DND-41 (cell line): ENCODE data around the gene GRK3.

ENCODE experiments used
- ATAC-seq: fragments of 200-7000 bp; cut with Tn5 transposase; 3 replicates; pipeline ENCODE4 v1.9.1; 2021; ENCODE audit warnings: low read depth; ENCODE audit not compliant: insufficient read depth
- DNase-seq: peaks from one replicate; pipeline ENCODE4 v3.0.0-alpha.2; 2020
- H2AFZ ChIP-seq: 2 replicates; pipeline ENCODE4 v1.6.0; 2012; ENCODE audit warnings: low read depth, low read length
- H3K27ac ChIP-seq: 2 replicates; pipeline ENCODE4 v1.5.1; 2012; ENCODE audit warnings: low read length, inconsistent platforms
- H3K27me3 ChIP-seq: fragments of 200-600 bp; sonication (generic); 2 replicates; pipeline ENCODE4 v1.6.0; 2012; ENCODE audit warnings: low read length, mild to moderate bottlenecking, inconsistent platforms; ENCODE audit not compliant: insufficient read depth, poor library complexity
- H3K36me3 ChIP-seq: 2 replicates; pipeline ENCODE4 v1.5.1; 2012; ENCODE audit warnings: low read length, inconsistent platforms; ENCODE audit not compliant: insufficient read depth
- H3K4me1 ChIP-seq: 2 replicates; pipeline ENCODE4 v1.5.1; 2012; ENCODE audit warnings: mild to moderate bottlenecking, low read length; ENCODE audit not compliant: insufficient read depth
- H3K4me2 ChIP-seq: 2 replicates; pipeline ENCODE4 v1.6.0; 2012; ENCODE audit warnings: mild to moderate bottlenecking, moderate library complexity, low read length, inconsistent platforms; ENCODE audit not compliant: insufficient read depth
- H3K4me3 ChIP-seq, 2 experiments: fragments of 200-600 bp in 1 of 2; shearing (Covaris generic) in 1 of 2; 2 replicates each; pipeline ENCODE4 v1.5.1; 2012 to 2016; ENCODE audit warnings: inconsistent platforms in 2 of 2, low read length in 2 of 2, mild to moderate bottlenecking in 2 of 2, low read depth in 1 of 2, moderate library complexity in 1 of 2
- H3K79me2 ChIP-seq: 2 replicates; pipeline ENCODE4 v1.6.0; 2012; ENCODE audit warnings: low read length, inconsistent platforms; ENCODE audit not compliant: insufficient read depth
- H3K9ac ChIP-seq: 2 replicates; pipeline ENCODE4 v1.6.0; 2012; ENCODE audit warnings: low read depth, mild to moderate bottlenecking, inconsistent platforms, low read length, moderate library complexity
- H3K9me3 ChIP-seq: 2 replicates; pipeline ENCODE4 v1.5.1; 2012; ENCODE audit warnings: low read length, moderate library complexity, mild to moderate bottlenecking, inconsistent platforms; ENCODE audit not compliant: insufficient read depth, severe bottlenecking
- H4K20me1 ChIP-seq: 2 replicates; pipeline ENCODE4 v1.6.0; 2012; ENCODE audit warnings: low read length; ENCODE audit not compliant: insufficient read depth
- EZH2 ChIP-seq: IDR thresholded peaks from 3 replicates; pipeline ENCODE4 v1.6.1; 2012; ENCODE audit warnings: borderline replicate concordance, low read depth, mild to moderate bottlenecking, moderate library complexity, low read length, inconsistent platforms; ENCODE audit not compliant: severe bottlenecking
- TF ChIP-seq, protein P1 (sequence below): IDR thresholded peaks from 2 replicates; pipeline ENCODE4 v1.5.1; 2012; ENCODE audit warnings: borderline replicate concordance, low read length, moderate library complexity, mild to moderate bottlenecking; ENCODE audit not compliant: poor library complexity, severe bottlenecking; ENCODE audit errors: extremely low read depth

GRK3 gene

DNA sequence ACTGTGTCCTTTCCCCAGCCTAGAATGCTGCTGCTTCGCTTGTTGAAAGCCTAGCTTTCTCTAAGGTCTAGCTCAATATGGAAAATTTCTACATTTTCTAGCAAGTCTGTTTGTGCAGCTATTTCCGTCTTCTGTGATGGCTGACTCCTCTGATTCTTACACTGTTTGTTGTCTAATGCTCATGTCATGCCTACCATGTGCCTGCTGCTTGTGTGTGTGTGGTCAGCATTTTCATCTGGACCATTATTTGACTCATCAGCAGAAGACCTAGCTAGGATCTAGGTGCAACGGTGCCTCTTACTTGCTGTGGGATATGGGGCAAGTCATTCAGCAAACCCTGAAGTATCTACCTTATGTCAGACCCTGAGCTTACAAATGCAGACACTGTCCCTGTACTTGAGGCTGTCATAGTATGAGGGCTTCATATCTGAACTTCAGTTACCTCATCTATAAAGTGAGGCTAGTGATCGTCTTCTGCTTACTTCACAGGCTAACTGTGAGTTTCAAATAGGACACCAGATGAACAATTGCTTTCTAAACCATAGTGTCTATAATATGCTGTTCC lies 91.0 kb downstream of the GRK3 start:
- Histone ChIP-seq H2AFZ (no peak overlapping the region), H3K27ac (no peak overlapping the region), H3K4me3 (no peak overlapping the region), H3K9ac (no peak overlapping the region), H4K20me1 (no peaks in the 10 kb centered on the region), H3K36me3 (no peaks in the 10 kb centered on the region), H3K9me3 (no peaks in the 10 kb centered on the region), H3K4me1 (no peaks in the 10 kb centered on the region), H3K79me2 (no peaks in the 10 kb centered on the region), H3K27me3 (no peaks in the 10 kb centered on the region), H3K4me2 (no peak overlapping the region)
- TF ChIP-seq, protein P1, sequence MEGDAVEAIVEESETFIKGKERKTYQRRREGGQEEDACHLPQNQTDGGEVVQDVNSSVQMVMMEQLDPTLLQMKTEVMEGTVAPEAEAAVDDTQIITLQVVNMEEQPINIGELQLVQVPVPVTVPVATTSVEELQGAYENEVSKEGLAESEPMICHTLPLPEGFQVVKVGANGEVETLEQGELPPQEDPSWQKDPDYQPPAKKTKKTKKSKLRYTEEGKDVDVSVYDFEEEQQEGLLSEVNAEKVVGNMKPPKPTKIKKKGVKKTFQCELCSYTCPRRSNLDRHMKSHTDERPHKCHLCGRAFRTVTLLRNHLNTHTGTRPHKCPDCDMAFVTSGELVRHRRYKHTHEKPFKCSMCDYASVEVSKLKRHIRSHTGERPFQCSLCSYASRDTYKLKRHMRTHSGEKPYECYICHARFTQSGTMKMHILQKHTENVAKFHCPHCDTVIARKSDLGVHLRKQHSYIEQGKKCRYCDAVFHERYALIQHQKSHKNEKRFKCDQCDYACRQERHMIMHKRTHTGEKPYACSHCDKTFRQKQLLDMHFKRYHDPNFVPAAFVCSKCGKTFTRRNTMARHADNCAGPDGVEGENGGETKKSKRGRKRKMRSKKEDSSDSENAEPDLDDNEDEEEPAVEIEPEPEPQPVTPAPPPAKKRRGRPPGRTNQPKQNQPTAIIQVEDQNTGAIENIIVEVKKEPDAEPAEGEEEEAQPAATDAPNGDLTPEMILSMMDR: no peak
- TF ChIP-seq EZH2: no peak
- no peak for ATAC-seq
- DNase-seq: no peak

DNA sequence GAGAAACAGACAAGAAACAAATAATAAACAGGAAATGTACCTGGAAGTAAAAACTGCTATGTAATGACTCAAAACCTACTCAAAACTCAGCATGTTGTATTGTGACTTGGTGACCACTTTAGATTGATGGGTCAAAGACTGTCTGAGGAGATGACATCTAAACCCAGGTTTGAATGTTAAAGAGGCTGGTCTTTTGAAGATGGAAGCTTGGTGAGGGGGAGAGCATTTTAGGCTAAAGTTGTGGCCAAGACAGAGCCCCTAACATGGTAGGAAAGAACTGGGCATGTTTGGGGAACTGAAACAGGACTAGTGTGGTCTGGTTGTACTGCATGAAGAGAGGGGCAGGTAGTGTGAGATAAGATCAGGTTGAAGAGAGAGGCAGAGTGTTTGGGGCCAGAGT lies 92.2 kb downstream of the GRK3 start:
- no peak overlapping the region for H3K4me2 ChIP-seq
- H2AFZ ChIP-seq: no peak overlapping the region

DNA sequence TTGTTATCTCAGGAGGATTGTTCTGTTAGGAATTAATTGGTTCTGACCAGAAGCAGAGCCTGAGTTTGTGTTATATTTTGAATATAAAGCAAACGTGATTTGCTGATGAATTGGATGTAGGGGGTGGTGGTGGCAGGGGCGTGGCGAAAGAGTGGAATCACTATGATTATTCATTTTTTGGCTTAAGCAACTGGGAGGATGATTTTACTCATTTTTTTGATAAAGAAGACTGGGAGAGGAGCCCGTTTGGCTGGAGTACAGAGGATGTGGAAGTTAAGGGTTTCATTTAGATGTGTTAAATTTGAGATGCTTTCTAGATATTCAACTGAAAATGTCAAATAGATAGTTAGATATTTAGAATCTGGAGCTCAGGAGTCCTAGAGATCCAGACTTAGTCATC lies 94.2 kb downstream of the GRK3 start:
- Histone ChIP-seq H3K4me1 (no peaks in the 10 kb centered on the region), H3K79me2 (no peaks in the 10 kb centered on the region)

More for the DNA sequence above, 92.2 kb downstream of the GRK3 start:
- no peaks in the 10 kb centered on the region for H3K79me2 ChIP-seq
- H3K4me1 ChIP-seq: no peaks in the 10 kb centered on the region
- H3K27ac ChIP-seq: no peak overlapping the region
- DNase-seq: no peak
- no peak for TF ChIP-seq EZH2
- TF ChIP-seq, protein P1: no peak
- H3K36me3 ChIP-seq: no peaks in the 10 kb centered on the region
- ATAC-seq: no peak
- H3K9me3 ChIP-seq: no peaks in the 10 kb centered on the region
- no peak overlapping the region for H3K4me3 ChIP-seq
- no peaks in the 10 kb centered on the region for H4K20me1 ChIP-seq
- no peaks in the 10 kb centered on the region for H3K27me3 ChIP-seq
- H3K9ac ChIP-seq: no peak overlapping the region

More for the DNA sequence above, 94.2 kb downstream of the GRK3 start:
- Histone ChIP-seq H3K27ac (no peak overlapping the region), H3K4me2 (no peak overlapping the region), H3K9ac (no peak overlapping the region), H3K9me3 (no peaks in the 10 kb centered on the region), H3K4me3 (no peak overlapping the region), H3K27me3 (no peaks in the 10 kb centered on the region), H3K36me3 (no peaks in the 10 kb centered on the region), H2AFZ (no peak overlapping the region), H4K20me1 (no peaks in the 10 kb centered on the region)
- ATAC-seq: no peak
- TF ChIP-seq EZH2: no peak
- TF ChIP-seq, protein P1: no peak
- DNase-seq: no peak
